Measurements from ENCODE around the gene DCAF6. TPM values are rescaled to one million over a fixed set of nuclear protein-coding genes. Genes with fewer than 3 reads are reported as not detected.

Gene DCAF6
- total and polyA plus RNA-seq, 7 donors = 71.0 to 396 (median 316) TPM

GRCh38 chr1:168092566-168093355 is 156.3 kb downstream of the DCAF6 start:
- intact Hi-C loops (cut with DNase I) = no loop called here
- ATAC-seq (no peak), DNase-seq (no peak)
- no peaks in the 10 kb centered on the region for H3K4me1 ChIP-seq
- no peak overlapping the region for H3K27ac ChIP-seq
- TF ChIP-seq CTCF (IDR thresholded peaks at IDR 0.05) = peak; percentile 17
- H3K36me3 ChIP-seq (ENCODE audit: insufficient read depth in 1 of 2, low read depth in 1 of 2) = no peaks in the 10 kb centered on the region
- H3K9me3 ChIP-seq = no peaks in the 10 kb centered on the region
- 83 to 90% (median 84%) methylated on average over 16 of the region's 16 CpGs for WGBS, 3 donors
- H3K27me3 ChIP-seq (ENCODE audit: insufficient read depth in 3 of 3, low read length in 2 of 3) = no peaks in the 10 kb centered on the region
- H3K4me3 ChIP-seq = no peak overlapping the region

- no peaks in the 10 kb centered on the region for H3K9me3 ChIP-seq
- H3K27me3 ChIP-seq (ENCODE audit: insufficient read depth in 3 of 3, low read length in 2 of 3) = no peaks in the 10 kb centered on the region
- intact Hi-C loops (cut with DNase I) = no loop called here
- TF ChIP-seq CTCF (IDR thresholded peaks at IDR 0.05) = no peak
- no peak for ATAC-seq
- DNase-seq = no peak
- no peaks in the 10 kb centered on the region for H3K4me1 ChIP-seq
- no peak overlapping the region for H3K27ac ChIP-seq
- H3K36me3 ChIP-seq (ENCODE audit: insufficient read depth in 1 of 2, low read depth in 1 of 2) = no peaks in the 10 kb centered on the region
- 88 to 97% (median 92%) methylated on average over 4 of the region's 4 CpGs for WGBS, 3 donors
- H3K4me3 ChIP-seq = no peak overlapping the region
Observed at GRCh38 chr1:168093616-168094015, 157.1 kb downstream of the DCAF6 start.

GRCh38 chr1:168095476-168095875 is 159.0 kb downstream of the DCAF6 start:
- Histone ChIP-seq H3K36me3 (ENCODE audit: insufficient read depth in 1 of 2, low read depth in 1 of 2) (no peaks in the 10 kb centered on the region), H3K27ac (no peak overlapping the region), H3K9me3 (no peaks in the 10 kb centered on the region), H3K4me1 (no peaks in the 10 kb centered on the region), H3K27me3 (ENCODE audit: insufficient read depth in 3 of 3, low read length in 2 of 3) (no peaks in the 10 kb centered on the region), H3K4me3 (no peak overlapping the region)
- 98 to 100% (median 99%) methylated on average over 6 of the region's 6 CpGs for WGBS, 3 donors
- no peak for TF ChIP-seq CTCF (IDR thresholded peaks at IDR 0.05)
- intact Hi-C loops (cut with DNase I) = no loop called here
- no peak for ATAC-seq
- DNase-seq = no peak

- Histone ChIP-seq H3K4me3 (no peak overlapping the region), H3K27ac (no peak overlapping the region), H3K27me3 (ENCODE audit: insufficient read depth in 3 of 3, low read length in 2 of 3) (no peaks in the 10 kb centered on the region), H3K4me1 (no peaks in the 10 kb centered on the region), H3K9me3 (no peaks in the 10 kb centered on the region), H3K36me3 (ENCODE audit: insufficient read depth in 1 of 2, low read depth in 1 of 2) (no peaks in the 10 kb centered on the region)
- DNase-seq (no peak), ATAC-seq (no peak)
- TF ChIP-seq CTCF (IDR thresholded peaks at IDR 0.05) = no peak
- intact Hi-C loops (cut with DNase I) = no loop called here
- 94 to 97% (median 95%) methylated on average over 27 of the region's 27 CpGs for WGBS, 3 donors
Observed at GRCh38 chr1:168096296-168097165, 160.0 kb downstream of the DCAF6 start.

All from psoas muscle (tissue), 8 donors.